ENCODE data around the gene RNU6-9. TPM values are rescaled to one million over a fixed set of nuclear protein-coding genes. Genes with fewer than 3 reads are reported as not detected.

The RNU6-9 gene
- total and polyA plus RNA-seq, 2 of the 13 experiments (the other 11 are each of a cell fraction or from before 2014, with no cell fraction given) = under 0.01 TPM; not detected in 1

- TF ChIP-seq FOXJ3 (CRISPR knock-in tag; IDR thresholded peaks at IDR 0.05; ENCODE audit: borderline replicate concordance) (0 out of 2 replicates have a peak, but pooled peaks have one; percentile 31), CREB1 (IDR thresholded peaks at IDR 0.05) (peak; percentile 87), CREB1 (CRISPR knock-in tag; IDR thresholded peaks at IDR 0.05) (no peak), CEBPG (CRISPR knock-in tag; IDR thresholded peaks at IDR 0.05) (no peak), ZNF142 (CRISPR knock-in tag; IDR thresholded peaks at IDR 0.05) (peak; percentile 95), ZNF83 (CRISPR knock-in tag; IDR thresholded peaks at IDR 0.05; ENCODE audit: borderline replicate concordance) (0 out of 2 replicates have a peak, but pooled peaks have one; percentile 45), CBFB (CRISPR knock-in tag; IDR thresholded peaks at IDR 0.05) (peak; percentile 62; the same call in 1 of the 2 replicates), BORCS8-MEF2B (CRISPR knock-in tag; IDR thresholded peaks at IDR 0.05) (peak; percentile 87; the same call in 1 of the 2 replicates), ZNF615 (CRISPR knock-in tag; IDR thresholded peaks at IDR 0.05; ENCODE audit: borderline replicate concordance) (peak; percentile 21; the same call in 1 of the 2 replicates), FOXC1 (CRISPR knock-in tag; IDR thresholded peaks at IDR 0.05; ENCODE audit: borderline replicate concordance) (0 out of 2 replicates have a peak, but pooled peaks have one; percentile 8), PHF8 (CRISPR knock-in tag; IDR thresholded peaks at IDR 0.05) (peak; percentile 65), SNAPC2 (CRISPR knock-in tag; IDR thresholded peaks at IDR 0.05) (peak; percentile 82), HNRNPK (IDR thresholded peaks at IDR 0.05; ENCODE audit: low read depth, low read length, poor library complexity, severe bottlenecking) (peak; percentile 74), ZNF619 (CRISPR knock-in tag; IDR thresholded peaks at IDR 0.05) (peak; percentile 61; the same call in 1 of the 2 replicates), TRIM22 (IDR thresholded peaks at IDR 0.05) (no peak), ZIK1 (CRISPR knock-in tag; IDR thresholded peaks at IDR 0.05; ENCODE audit: borderline replicate concordance, low read depth) (no peak), ERF (CRISPR knock-in tag; IDR thresholded peaks at IDR 0.05) (peak; percentile 69)
These were observed 24.3 kb downstream of the RNU6-9 start, which contains the start of gene KISS1R (continued) for GRCh38 chr19:917323-918151.

All from HepG2 (cell line).